ENCODE data around the gene SERPINA3. TPM values are rescaled to one million over a fixed set of nuclear protein-coding genes. Genes with fewer than 3 reads are reported as not detected.

SERPINA3 gene
- total RNA-seq, 2 donors from 2014 or later = not detected

DNA sequence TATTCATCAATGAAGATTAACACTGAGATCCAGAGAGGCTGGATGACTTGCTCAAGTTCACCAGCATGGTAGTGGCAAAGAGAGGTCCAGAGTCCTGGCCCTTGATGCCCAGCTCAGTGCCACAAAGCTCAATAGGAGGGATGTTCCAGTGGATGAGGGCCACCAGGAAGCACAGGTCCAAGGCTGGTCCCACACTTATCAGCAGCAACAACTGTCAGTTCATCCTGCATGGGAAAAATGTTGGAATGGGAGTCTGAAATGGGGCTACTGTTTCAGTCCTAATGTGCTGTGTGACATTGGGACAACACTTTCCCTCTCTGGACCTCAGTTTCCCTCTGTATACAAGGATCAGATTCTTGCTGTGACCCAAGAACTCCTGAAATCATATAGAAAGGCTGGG is 19.7 kb upstream of the SERPINA3 start:
- Mint-ChIP-seq H3K36me3 (ENCODE audit: insufficient read depth in 2 of 2) (peaks cover 1 to 2% of the 10 kb centered on the region in 2 donors), H3K4me3 (no peak overlapping the region), H3K4me1 (ENCODE audit: low read depth) (no peaks in the 10 kb centered on the region), H3K27ac (no peak overlapping the region), H3K9me3 (peaks cover 5% of the 10 kb centered on the region in 2 donors), H3K27me3 (ENCODE audit: low read depth) (no peaks in the 10 kb centered on the region)
- no peak for DNase-seq
- ATAC-seq (replicated peaks in 1 of 2) = no peak

DNA sequence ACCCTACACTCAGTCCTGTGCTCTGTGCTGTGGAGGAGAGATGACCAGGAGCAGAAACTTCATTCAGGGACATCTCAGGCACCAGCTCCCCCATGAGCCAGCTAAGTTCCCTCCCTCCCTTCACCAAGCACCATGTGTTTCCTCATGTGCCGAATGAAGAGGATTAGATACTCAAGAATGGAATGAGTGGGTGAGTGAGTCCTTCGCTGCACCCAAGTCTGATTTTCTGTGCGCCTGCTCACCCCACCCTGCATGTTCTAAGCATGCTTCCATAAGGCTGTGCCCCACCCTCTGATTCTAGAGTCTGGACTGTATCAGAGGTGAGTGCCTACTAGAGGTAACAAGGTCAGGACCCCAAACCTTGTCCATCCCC is 18.8 kb upstream of the SERPINA3 start:
- no peak overlapping the region for H3K4me3 Mint-ChIP-seq
- no peak overlapping the region for H3K27ac Mint-ChIP-seq
- ATAC-seq (replicated peaks in 1 of 2) = no peak
- peaks cover 1 to 2% of the 10 kb centered on the region in 2 donors for H3K36me3 Mint-ChIP-seq (ENCODE audit: insufficient read depth in 2 of 2)
- H3K4me1 Mint-ChIP-seq (ENCODE audit: low read depth) = no peaks in the 10 kb centered on the region
- H3K9me3 Mint-ChIP-seq = peaks cover 5% of the 10 kb centered on the region in 2 donors
- no peaks in the 10 kb centered on the region for H3K27me3 Mint-ChIP-seq (ENCODE audit: low read depth)
- DNase-seq = no peak

GRCh38 chr14:94593749-94594431 is 18.3 kb upstream of the SERPINA3 start:
- Mint-ChIP-seq H3K36me3 (ENCODE audit: insufficient read depth in 2 of 2) (peaks cover 1 to 2% of the 10 kb centered on the region in 2 donors), H3K4me1 (ENCODE audit: low read depth) (no peaks in the 10 kb centered on the region), H3K27me3 (ENCODE audit: low read depth) (no peaks in the 10 kb centered on the region), H3K27ac (no peak overlapping the region), H3K9me3 (peaks cover 5% of the 10 kb centered on the region in 2 donors), H3K4me3 (no peak overlapping the region)
- DNase-seq (no peak), ATAC-seq (replicated peaks in 1 of 2) (no peak)

- Mint-ChIP-seq H3K9me3 (peaks cover 5% of the 10 kb centered on the region in 2 donors), H3K27me3 (ENCODE audit: low read depth) (no peaks in the 10 kb centered on the region), H3K36me3 (ENCODE audit: insufficient read depth in 2 of 2) (peaks cover 1 to 2% of the 10 kb centered on the region in 2 donors), H3K4me1 (ENCODE audit: low read depth) (no peaks in the 10 kb centered on the region), H3K27ac (no peak overlapping the region), H3K4me3 (no peak overlapping the region)
- no peak for ATAC-seq (replicated peaks in 1 of 2)
- no peak for DNase-seq
Measured at GRCh38 chr14:94594441-94594840, 17.8 kb upstream of the SERPINA3 start.

GRCh38 chr14:94595912-94596311 is 16.3 kb upstream of the SERPINA3 start:
- no peaks in the 10 kb centered on the region for H3K27me3 Mint-ChIP-seq (ENCODE audit: low read depth)
- H3K27ac Mint-ChIP-seq = no peak overlapping the region
- peaks cover under 1% of the 10 kb centered on the region in 2 donors for H3K36me3 Mint-ChIP-seq (ENCODE audit: insufficient read depth in 2 of 2)
- H3K4me3 Mint-ChIP-seq = no peak overlapping the region
- no peaks in the 10 kb centered on the region for H3K4me1 Mint-ChIP-seq (ENCODE audit: low read depth)
- no peak for ATAC-seq (replicated peaks in 1 of 2)
- peaks cover 3% of the 10 kb centered on the region in 2 donors for H3K9me3 Mint-ChIP-seq
- DNase-seq = no peak

DNA sequence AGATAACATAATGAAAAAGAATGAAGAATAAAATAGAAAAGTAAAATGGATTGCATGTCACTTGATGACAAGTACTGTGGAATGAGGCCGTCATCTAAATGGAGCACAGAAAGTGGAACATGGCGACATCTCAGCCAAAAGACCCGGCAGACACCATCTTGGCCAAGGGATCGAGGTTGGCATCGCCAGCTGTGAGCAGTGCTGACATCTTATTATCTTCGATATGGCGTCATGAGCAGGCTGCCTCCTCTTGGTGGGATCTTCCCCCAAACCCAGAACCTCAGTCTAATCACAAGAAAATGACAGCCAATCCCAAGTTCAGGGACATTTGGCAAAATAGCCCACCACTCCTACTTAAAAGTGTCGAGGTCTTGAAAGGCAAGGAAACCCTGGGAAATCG is 15.8 kb upstream of the SERPINA3 start:
- no peaks in the 10 kb centered on the region for H3K36me3 Mint-ChIP-seq (ENCODE audit: insufficient read depth in 2 of 2)
- no peaks in the 10 kb centered on the region for H3K4me1 Mint-ChIP-seq (ENCODE audit: low read depth)
- ATAC-seq (replicated peaks in 1 of 2) (no peak), DNase-seq (no peak)
- H3K4me3 Mint-ChIP-seq = no peak overlapping the region
- H3K9me3 Mint-ChIP-seq = no peaks in the 10 kb centered on the region
- no peaks in the 10 kb centered on the region for H3K27me3 Mint-ChIP-seq (ENCODE audit: low read depth)
- no peak overlapping the region for H3K27ac Mint-ChIP-seq

- Mint-ChIP-seq H3K4me1 (ENCODE audit: low read depth) (no peaks in the 10 kb centered on the region), H3K9me3 (no peaks in the 10 kb centered on the region), H3K36me3 (ENCODE audit: insufficient read depth in 2 of 2) (no peaks in the 10 kb centered on the region), H3K4me3 (no peak overlapping the region), H3K27me3 (ENCODE audit: low read depth) (no peaks in the 10 kb centered on the region), H3K27ac (no peak overlapping the region)
- ATAC-seq (replicated peaks in 1 of 2) (no peak), DNase-seq (no peak)
Measured at GRCh38 chr14:94597788-94598187, 14.4 kb upstream of the SERPINA3 start.

DNA sequence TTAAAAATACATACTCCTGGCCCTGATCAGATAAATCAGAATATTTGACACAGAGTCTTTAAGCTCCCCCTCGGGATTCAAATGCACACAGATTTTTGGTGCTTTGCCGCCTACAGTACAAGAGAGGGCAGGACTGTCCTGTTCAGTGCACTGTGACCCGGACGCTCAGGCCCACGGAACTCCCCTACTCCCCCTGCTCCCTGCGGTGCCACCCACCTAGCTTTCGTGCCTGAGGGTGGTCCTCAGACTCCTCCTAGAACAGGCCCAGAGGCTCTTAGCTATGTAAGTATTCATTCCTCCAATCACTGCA is 13.7 kb upstream of the SERPINA3 start:
- Mint-ChIP-seq H3K4me3 (no peak overlapping the region), H3K36me3 (ENCODE audit: insufficient read depth in 2 of 2) (no peaks in the 10 kb centered on the region), H3K27ac (no peak overlapping the region), H3K4me1 (ENCODE audit: low read depth) (no peaks in the 10 kb centered on the region), H3K9me3 (no peaks in the 10 kb centered on the region), H3K27me3 (ENCODE audit: low read depth) (no peaks in the 10 kb centered on the region)
- no peak for ATAC-seq (replicated peaks in 1 of 2)
- no peak for DNase-seq

DNA sequence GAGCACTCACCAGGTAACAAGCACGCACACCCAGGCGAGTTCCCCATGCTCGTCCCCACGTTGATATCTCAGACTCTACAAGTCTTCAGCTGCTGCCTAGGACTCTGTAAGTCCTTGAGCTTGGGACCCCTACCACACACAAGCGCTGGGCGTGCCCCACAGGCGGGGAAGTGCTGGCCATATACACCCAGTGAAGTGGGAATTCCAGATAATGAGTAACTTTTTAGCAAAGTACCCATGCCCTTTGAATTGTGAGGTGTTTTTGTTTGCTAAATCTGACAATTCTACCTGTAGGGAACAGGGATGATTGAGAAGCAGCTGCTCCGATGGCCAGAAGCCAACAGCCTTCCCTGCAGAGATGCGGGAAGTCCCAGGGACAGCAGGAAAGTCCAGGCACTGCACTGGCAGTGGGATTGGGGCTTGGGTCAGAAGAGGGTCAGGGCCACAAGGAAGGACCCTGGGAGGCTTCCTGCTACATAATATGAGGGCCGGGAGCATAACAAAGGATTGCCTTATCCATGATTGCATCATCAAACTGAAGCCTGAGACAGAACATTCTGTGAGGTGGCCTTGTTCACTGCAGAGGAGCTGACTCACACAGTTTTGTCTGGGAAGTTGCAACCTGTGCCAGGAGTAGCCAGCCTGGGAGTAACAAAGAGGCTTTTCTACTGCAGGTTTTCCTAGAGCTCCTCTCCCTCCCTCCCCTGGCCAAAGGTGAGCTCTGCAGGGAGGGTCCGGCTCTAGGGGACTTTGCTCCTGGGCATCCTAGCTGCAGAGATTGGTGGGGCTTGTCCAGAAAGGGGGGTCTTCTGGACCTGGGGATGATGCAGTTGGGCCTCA is 13.2 kb upstream of the SERPINA3 start:
- Mint-ChIP-seq H3K27me3 (ENCODE audit: low read depth) (no peaks in the 10 kb centered on the region), H3K27ac (no peak overlapping the region), H3K36me3 (ENCODE audit: insufficient read depth in 2 of 2) (no peaks in the 10 kb centered on the region), H3K4me3 (no peak overlapping the region), H3K9me3 (no peaks in the 10 kb centered on the region), H3K4me1 (ENCODE audit: low read depth) (no peaks in the 10 kb centered on the region)
- DNase-seq (no peak), ATAC-seq (replicated peaks in 1 of 2) (no peak)

DNA sequence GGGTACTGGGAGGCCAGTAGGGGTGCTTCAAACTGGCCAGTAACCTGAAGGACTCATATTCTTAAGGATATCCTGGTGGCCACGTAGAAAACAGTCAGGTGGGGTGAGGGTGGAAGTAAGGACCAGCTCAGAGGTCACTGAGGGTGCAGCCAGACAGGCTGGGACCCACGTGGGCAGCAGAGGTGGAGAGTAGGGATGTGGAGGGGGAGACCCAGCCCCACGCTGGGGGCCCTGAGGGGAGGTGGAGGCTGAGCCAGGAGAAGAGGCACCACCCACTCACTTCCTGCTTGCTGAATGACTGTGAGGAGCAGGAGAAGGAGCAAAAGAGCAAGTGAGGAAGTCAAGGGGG is 12.6 kb upstream of the SERPINA3 start:
- DNase-seq = no peak
- ATAC-seq (replicated peaks in 1 of 2) = no peak
- Mint-ChIP-seq H3K4me1 (ENCODE audit: low read depth) (no peaks in the 10 kb centered on the region), H3K27ac (no peak overlapping the region), H3K27me3 (ENCODE audit: low read depth) (no peaks in the 10 kb centered on the region), H3K36me3 (ENCODE audit: insufficient read depth in 2 of 2) (no peaks in the 10 kb centered on the region), H3K4me3 (no peak overlapping the region), H3K9me3 (no peaks in the 10 kb centered on the region)

DNA sequence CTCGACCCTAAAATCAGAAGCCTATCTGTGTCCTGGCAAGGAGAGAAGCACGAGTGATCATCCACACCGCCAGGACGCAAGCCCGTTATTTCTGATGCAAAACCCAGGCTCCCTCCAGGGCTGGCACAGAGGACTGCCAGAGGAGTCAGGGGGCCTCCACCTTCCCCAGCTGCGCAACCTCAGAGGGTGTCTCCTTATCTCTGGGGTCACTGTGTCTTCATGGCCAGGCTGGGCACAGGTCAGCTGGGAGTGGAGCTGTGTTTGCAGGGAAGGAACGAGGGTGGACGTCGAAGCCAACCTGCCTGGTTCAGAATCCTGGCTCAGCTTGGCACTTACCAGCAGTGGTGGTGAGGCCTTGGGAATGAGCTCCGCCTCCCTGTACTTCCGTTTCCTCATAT is 12.0 kb upstream of the SERPINA3 start:
- Mint-ChIP-seq H3K27ac (no peak overlapping the region), H3K36me3 (ENCODE audit: insufficient read depth in 2 of 2) (no peaks in the 10 kb centered on the region), H3K4me1 (ENCODE audit: low read depth) (no peaks in the 10 kb centered on the region), H3K27me3 (ENCODE audit: low read depth) (peaks cover 1% of the 10 kb centered on the region), H3K4me3 (no peak overlapping the region), H3K9me3 (no peaks in the 10 kb centered on the region)
- DNase-seq (no peak), ATAC-seq (replicated peaks in 1 of 2) (no peak)

DNA sequence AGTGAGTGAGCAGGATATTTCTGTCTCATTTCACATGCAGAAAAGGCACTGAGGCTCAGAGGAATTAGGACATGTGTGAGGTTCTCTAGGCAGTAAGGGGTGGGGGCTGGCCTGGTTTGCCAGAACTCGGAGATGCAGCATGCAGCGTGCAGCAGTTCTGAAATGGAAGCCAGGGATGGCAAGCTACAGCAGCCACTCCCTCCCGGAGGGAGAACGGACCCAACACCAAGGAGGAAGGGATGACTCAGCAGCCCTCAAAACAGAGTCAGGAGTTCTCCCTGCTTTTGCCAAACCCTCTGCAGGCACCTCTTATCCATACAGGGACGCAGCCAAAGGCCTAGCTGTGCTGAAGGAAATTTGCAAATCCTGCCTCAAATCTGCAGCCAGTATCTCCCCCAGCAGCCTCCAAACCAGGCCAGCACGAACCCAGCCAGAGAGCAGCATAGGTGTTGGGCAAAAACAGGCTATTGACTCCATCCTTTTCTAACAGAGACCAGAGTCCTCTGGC is 10.3 kb upstream of the SERPINA3 start:
- H3K4me1 Mint-ChIP-seq (ENCODE audit: low read depth) = no peaks in the 10 kb centered on the region
- no peaks in the 10 kb centered on the region for H3K9me3 Mint-ChIP-seq
- H3K36me3 Mint-ChIP-seq (ENCODE audit: insufficient read depth in 2 of 2) = no peaks in the 10 kb centered on the region
- no peak for ATAC-seq (replicated peaks in 1 of 2)
- H3K27ac Mint-ChIP-seq = no peak overlapping the region
- H3K27me3 Mint-ChIP-seq (ENCODE audit: low read depth) = peaks cover 5% of the 10 kb centered on the region
- no peak overlapping the region for H3K4me3 Mint-ChIP-seq
- no peak for DNase-seq

GRCh38 chr14:94602722-94603121 is 9.5 kb upstream of the SERPINA3 start:
- no peak for DNase-seq
- no peaks in the 10 kb centered on the region for H3K36me3 Mint-ChIP-seq (ENCODE audit: insufficient read depth in 2 of 2)
- no peaks in the 10 kb centered on the region for H3K4me1 Mint-ChIP-seq (ENCODE audit: low read depth)
- no peaks in the 10 kb centered on the region for H3K9me3 Mint-ChIP-seq
- H3K27ac Mint-ChIP-seq = no peak overlapping the region
- ATAC-seq (replicated peaks in 1 of 2) = no peak
- H3K27me3 Mint-ChIP-seq (ENCODE audit: low read depth) = peaks cover 5% of the 10 kb centered on the region
- H3K4me3 Mint-ChIP-seq = no peak overlapping the region

- no peak overlapping the region for H3K27ac Mint-ChIP-seq
Measured at GRCh38 chr14:94605361-94605760, 6.8 kb upstream of the SERPINA3 start.

More at GRCh38 chr14:94605361-94605760, 6.8 kb upstream of the SERPINA3 start:
- Mint-ChIP-seq H3K36me3 (ENCODE audit: insufficient read depth in 2 of 2) (peaks cover 0 to 1% of the 10 kb centered on the region in 2 donors), H3K4me1 (ENCODE audit: low read depth) (no peaks in the 10 kb centered on the region), H3K4me3 (no peak overlapping the region), H3K9me3 (peaks cover 0 to 1% of the 10 kb centered on the region in 2 donors), H3K27me3 (ENCODE audit: low read depth) (peaks cover 5% of the 10 kb centered on the region)
- DNase-seq = no peak
- no peak for ATAC-seq (replicated peaks in 1 of 2)

Measured in activated T-cell treated with anti-CD3 and anti-CD28 coated beads, Interleukin-2, amount 50 U/mL, for 72 hours (primary cell).